ENCODE results near the gene SERPINA1.

GRCh38 chr14:94378527-94379290 lies 9.7 kb downstream of the SERPINA1 start:
- TF ChIP-seq POLR2A (IDR thresholded peaks at IDR 0.05) (no peak), CTCF (IDR thresholded peaks at IDR 0.05) (no peak)

Measured in Peyer's patch (tissue), 4 donors.